ENCODE measurements around the gene CCDC154.
"Not testable (repeated sequence)": the region's sequence is repeated elsewhere in the genome, so short reads cannot be mapped to it uniquely, and the experiment has no call there.

CCDC154 gene

DNA sequence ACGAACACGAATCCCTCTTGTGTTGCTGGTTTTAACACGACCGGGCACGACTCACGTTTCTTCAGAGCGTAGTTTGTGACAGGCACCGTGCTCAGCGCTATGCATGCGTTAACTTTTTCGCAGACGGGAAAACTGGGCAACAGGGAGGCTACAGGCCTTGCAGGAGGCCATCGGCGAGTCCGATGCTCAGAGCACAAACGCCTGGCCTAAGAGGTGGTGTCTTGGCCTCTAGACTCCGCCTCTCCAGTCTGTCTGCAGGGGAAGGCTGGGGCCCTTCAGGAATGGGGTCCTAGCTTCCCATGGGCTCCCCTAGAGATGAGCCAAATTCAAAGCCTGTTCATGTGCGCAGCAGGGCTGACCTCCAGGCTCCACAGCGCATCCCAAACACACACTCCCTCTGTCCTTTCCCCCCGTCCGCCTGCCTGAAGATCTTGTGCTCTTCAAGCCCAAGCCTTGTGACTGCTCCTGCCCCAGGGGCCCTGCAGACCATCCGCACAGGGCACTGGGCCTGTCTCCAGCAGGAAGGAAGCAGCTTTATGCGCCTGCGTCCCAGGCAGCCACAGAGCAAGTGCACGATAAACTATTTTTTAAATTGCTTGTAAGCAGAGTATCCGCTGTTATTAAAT, 27.3 kb upstream of the CCDC154 start:
- no peak overlapping the region for H3K27ac ChIP-seq
- TF ChIP-seq ZFX (IDR thresholded peaks at IDR 0.05), result no peak
- TF ChIP-seq, protein P1, sequence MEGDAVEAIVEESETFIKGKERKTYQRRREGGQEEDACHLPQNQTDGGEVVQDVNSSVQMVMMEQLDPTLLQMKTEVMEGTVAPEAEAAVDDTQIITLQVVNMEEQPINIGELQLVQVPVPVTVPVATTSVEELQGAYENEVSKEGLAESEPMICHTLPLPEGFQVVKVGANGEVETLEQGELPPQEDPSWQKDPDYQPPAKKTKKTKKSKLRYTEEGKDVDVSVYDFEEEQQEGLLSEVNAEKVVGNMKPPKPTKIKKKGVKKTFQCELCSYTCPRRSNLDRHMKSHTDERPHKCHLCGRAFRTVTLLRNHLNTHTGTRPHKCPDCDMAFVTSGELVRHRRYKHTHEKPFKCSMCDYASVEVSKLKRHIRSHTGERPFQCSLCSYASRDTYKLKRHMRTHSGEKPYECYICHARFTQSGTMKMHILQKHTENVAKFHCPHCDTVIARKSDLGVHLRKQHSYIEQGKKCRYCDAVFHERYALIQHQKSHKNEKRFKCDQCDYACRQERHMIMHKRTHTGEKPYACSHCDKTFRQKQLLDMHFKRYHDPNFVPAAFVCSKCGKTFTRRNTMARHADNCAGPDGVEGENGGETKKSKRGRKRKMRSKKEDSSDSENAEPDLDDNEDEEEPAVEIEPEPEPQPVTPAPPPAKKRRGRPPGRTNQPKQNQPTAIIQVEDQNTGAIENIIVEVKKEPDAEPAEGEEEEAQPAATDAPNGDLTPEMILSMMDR (conservative IDR thresholded peaks at IDR 0.05), result no peak

DNA sequence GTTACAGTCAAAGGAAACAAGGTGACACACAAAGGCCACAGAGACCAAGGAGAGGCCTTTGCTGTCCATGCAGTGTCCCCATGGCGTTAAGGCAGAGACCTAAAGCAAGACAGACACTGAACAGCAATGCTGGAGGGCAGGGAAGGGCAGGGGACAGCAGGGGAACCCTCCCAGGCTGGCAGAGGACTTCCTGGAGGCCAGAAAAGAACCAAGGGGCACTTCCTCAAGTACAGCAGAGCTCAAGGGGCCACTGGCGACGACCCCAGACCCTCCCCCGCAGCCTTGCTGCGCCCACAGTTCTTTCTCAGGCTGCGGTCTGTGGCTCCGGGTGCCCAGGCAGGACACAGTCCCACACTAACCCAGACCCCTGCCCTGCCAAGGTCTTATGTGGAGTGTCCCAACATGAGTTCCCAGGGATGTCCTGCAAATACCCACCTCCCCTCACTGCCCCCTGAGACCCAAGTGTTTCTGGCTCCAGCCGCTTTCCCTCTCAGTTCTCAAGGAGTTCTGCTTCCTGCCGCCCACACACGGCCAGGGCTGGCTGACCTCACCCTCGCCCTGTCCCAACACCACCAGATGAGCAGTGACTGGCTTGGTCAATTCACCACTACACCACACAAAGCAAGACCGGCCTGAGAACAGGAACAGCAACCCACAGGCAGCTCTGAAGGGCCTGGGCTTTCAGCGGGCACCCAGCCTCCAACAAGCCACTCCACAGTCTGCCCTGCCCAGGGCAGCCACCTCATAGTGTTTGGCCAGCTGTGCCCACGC, 26.3 kb upstream of the CCDC154 start:
- no peak for TF ChIP-seq ZFX (IDR thresholded peaks at IDR 0.05)
- TF ChIP-seq, protein P1 (conservative IDR thresholded peaks at IDR 0.05), result no peak
- no peak overlapping the region for H3K27ac ChIP-seq

DNA sequence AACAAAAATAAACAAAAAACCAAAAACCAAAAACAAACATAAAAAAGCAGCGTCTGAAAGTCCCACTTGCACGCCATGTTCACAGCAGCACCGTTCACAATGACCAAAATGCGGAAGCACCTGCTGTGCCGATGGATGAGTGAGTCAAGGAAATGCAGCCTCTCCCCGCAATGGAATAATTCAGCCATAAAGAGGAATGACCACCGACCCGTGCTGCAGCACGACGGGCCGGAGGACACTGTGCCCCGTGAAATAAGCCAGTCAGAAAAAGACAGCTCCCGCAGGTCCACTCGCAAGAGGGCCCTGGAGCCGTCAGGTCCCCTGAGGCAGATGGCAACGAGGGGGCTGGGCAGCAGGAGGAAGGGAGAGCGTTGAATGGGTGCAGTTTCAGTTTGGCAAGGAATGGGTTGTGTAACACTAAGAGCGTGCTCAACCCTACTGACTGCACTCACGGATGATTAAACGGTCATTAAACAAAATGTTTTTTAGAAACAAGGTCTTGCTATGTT, 25.4 kb upstream of the CCDC154 start:
- TF ChIP-seq ZFX (IDR thresholded peaks at IDR 0.05), result no peak
- TF ChIP-seq, protein P1 (conservative IDR thresholded peaks at IDR 0.05), result no peak
- H3K27ac ChIP-seq, result no peak overlapping the region

DNA sequence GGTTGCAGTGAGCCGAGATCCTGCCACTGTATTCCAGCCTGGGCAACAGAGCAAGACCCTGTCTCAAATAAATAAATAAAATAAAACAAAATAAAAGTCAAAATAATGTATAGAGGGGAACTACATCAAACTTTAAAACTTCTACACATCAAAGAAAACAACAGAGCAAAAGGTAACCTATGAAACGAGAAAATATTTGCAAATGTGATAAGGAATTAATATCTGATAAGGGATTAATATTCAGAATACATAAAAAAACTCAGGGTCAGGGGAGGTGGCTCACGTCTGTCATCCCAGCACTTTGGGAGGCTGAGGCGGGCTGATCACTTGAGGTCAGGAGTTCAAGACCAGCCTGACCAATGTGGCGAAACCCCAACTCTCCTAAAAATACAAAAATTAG, 24.8 kb upstream of the CCDC154 start:
- not testable (repeated sequence) for H3K27ac ChIP-seq

DNA sequence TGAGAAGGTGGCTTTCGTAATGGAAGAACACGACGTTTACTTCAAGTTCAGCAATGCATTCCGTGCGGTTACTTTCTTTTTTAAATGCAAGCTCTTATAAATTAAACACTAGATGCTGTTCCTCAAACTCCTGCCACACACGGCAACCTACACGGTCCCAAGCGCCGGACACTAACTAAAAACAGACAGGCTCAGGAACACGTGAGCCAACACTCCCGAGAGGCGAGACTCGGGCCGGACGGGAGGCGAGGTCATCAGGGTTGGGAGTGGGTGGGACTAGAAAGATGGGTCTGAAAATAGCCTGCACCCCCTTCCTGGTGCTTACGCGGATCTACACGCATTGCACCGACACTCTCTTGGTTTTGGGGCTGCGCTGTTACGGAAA, 24.1 kb upstream of the CCDC154 start:
- no peak overlapping the region for H3K27ac ChIP-seq
- no peak for TF ChIP-seq ZFX (IDR thresholded peaks at IDR 0.05)
- TF ChIP-seq, protein P1 (conservative IDR thresholded peaks at IDR 0.05), result no peak

DNA sequence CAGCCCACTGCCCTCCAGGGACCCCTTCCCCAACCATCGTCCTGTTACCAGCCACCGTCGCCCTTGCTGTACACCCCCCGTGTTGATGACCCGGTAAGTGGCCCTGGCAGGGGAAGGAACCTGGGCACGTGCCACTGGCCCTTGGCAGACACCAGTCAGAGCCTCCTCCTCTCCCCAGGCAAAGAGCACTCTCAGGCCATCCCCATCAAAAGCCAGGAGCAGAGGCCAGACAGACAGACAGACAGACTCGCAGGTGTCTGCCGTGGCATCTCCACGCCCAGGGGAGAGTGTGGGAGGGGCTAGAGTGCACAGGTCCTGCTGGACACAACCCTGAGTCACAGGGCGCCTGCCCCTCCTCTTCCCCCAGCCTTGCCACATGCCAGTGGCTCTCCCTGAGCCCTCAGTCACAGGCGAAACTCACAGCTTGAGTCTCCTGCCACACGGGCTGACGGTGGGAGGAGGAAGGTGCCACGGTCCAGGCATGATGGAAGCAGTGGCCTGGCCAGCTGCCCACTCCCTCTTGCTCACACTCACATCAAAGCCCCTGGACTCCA, 22.7 kb upstream of the CCDC154 start:
- TF ChIP-seq, protein P1 (conservative IDR thresholded peaks at IDR 0.05), result no peak
- TF ChIP-seq ZFX (IDR thresholded peaks at IDR 0.05), result no peak
- H3K27ac ChIP-seq, result no peak overlapping the region

DNA sequence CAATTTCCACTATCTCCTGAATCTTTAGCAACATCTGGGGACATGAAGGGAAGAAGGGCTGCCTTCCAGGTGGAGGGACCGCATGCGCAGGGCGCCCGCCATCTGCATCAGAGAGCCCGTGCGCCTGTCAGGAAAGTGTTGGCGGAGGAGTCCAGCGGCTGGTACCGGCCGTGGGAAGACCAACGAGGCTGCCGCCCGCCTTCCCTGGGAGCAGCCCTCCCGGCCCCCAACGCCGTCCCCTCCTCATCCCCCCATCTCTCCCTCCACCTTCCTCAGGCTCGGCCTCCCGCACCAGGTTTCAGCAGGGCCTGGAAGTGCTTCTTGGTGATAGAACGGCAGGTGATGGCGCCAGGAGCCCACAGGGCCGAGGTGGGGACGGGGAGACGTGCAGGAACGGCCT, 21.7 kb upstream of the CCDC154 start:
- no peak overlapping the region for H3K27ac ChIP-seq

More for the DNA sequence above, 21.7 kb upstream of the CCDC154 start:
- TF ChIP-seq, protein P1 (conservative IDR thresholded peaks at IDR 0.05), result no peak
- TF ChIP-seq ZFX (IDR thresholded peaks at IDR 0.05), result no peak

Data from C4-2B (cell line).